NCI-H774 (cell line): ENCODE data around the gene COX15.
"Not testable (repeated sequence)": the region's sequence is repeated elsewhere in the genome, so short reads cannot be mapped to it uniquely, and the experiment has no call there.

Experiments
- DNase-seq: peaks from one replicate; lab custom pipeline; 2025; lab: John Stamatoyannopoulos, UW

COX15 gene

DNA sequence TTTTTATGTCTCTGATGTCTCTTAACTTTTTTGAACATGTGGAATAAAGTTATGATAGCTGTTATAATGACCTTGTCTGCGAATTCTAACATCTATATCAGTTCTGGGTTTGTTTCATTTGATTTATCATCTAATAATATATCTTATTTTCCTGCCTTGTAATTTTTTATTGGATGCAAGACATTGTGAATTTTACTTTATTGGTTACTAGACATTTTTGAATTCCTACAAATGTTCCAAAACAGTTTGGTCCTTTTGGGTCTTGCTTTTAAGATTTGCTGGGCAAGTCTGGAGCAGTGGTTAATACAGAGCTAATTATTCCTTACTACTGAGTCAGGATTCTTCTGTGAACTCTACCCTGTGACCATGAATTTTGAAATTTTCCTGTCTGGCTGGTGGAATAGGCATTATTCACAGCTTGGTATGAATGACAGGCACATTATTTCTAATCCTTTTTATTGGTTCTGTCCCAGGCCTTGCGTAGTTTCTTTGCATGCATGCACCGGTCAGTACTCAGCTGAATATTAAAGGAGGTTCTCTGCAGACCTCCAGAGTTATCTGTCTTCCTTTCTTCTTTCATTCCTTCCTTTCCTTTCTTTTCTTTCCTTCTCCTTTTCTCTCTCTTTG is 9.1 kb upstream of the COX15 start:
- no peak for DNase-seq

DNA sequence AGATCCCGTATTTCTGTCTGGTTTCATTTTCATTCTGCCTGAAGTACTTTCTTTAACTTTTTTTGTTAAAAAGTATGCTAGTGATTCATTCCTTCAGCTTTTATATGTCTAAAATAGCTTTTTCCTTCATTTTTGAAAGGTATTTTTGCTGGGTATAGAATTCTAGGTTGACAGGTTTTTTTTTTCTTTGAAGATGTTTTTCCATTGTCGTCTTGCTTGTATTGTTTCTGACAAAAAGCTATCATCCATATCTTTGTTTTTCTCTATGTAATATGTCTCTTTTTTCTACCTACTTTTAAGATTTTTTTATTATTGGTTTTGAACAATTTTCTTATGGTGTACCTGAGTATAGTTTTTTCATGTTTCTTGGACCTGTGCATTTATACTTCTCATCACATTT is 8.3 kb upstream of the COX15 start:
- no peak for DNase-seq

DNA sequence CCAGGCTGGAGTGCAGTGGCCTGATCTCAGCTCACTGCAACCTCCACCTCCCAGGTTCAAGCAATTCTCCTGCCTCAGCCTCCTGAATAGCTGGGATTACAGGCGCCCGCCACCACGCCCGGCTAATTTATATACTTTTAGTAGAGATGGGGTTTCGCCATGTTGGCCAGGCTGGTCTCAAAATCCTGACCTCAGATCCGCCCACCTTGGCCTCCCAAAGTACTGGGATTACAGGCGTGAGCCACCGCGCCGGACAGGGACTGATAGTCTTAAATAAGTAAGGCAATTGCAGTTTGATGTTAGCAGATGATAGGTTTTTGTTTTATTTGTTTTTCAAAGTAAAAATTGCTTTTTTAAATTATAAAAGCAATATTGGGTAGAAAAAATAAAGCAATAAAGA is 2.2 kb upstream of the COX15 start:
- DNase-seq, result not testable (repeated sequence)

DNA sequence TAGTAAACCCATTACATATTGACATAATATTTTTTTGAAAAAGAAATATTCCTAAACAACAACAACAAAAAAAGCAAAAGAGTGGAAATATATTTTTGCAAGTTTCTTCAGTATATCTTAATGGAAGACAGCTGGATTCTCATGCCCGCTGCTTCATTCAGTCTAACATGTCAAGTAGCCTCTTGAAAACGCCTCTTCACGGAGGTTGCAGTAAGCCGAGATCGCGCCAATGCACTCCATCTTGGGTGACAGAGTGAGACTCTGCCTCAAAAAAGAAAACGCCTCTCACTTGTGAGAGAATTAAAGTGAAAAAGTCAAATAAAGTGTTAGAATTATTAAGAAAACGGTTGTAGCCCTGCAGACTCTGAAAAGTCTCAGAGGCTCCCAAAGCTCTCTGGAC is 1.4 kb upstream of the COX15 start:
- no peak for DNase-seq

DNA sequence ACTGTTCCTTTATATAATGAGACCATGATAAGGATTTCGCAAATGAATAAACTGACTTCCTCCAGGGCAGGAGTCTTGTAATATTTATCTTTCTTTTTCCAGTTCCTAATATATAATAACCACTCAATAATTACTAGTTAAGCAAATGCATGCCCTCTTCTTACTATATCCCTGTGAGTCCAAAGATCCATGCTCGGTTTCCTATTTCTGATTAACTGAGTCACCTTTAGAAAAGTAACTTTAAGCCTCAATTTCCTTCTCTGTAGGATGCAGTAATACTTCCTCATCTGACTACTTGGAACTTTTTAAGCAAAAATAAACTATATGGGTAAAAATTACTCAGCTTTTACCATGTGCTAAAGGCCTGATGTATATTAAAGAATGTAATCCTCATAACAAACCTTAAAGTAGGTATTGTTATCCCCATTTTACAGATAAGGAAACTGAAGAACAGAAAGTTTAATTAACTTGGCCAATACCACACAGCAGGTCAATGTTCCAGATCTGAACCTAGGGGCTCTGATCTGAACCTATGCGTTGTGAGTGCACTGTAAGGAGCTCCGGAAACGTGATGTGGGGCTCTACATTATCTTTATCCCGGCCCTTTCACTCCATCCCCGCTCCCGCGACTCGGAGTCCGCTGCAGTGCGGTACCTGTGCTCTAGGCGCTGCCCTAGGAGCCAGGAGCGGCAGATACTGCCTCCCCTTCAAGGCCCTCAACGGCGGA is 458 bp downstream of the COX15 start:
- no peak for DNase-seq

DNA sequence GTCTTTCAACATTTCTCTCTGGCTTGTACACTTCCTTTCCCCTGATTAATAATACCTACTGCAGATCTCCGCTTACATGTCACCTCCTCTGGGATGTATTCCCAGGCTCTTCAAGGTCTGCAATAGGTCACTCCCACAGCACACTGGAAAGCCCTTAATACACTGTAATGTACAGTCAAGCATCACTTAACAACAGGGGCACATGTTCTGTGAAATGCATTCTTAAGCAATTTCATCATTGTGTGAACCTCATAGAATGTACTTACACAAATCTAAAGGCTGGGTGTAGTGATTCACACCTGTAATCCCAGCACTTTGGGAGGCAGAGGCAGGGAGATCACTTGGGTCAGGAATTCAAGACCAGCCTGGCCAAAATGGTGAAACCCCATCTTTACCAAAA is 1.9 kb downstream of the COX15 start:
- DNase-seq, result no peak

DNA sequence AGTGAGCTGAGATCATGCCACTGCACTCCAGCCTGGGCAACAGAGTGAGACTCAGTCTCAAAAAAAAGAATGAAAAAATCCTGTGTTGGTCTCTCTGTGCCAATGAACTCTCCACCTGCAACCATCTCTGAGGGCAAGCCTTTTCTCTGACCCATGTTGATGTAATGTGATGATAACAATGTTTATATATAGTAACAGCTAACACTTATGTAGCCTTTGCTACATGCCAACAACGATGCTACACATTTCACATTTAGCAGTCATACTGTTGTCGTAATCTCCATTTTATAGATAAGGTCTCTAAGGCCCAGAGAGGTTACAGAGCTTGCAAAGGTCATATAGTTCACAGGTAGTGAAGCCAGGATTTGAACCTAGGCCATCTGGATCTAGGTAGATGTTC is 11.5 kb downstream of the COX15 start:
- no peak for DNase-seq

DNA sequence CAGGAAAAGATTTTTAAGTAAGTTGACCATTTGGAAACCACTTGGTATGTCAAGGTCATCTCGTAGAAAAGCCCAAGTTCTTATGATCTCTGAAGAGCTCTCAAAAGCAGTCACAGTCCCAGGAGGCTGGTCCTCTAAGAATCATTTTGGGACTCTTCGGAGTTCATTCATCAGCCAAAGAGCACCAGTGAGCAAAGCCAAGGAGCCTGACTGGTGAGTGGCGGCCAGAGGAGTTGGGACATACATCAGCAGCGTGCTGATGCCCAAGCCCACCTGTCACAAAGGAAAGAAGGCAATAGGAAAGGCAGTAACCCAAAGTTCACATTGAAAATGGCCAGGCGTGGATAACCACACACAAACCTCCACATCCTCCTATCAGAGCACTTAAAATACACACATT is 17.5 kb downstream of the COX15 start:
- no peak for DNase-seq

DNA sequence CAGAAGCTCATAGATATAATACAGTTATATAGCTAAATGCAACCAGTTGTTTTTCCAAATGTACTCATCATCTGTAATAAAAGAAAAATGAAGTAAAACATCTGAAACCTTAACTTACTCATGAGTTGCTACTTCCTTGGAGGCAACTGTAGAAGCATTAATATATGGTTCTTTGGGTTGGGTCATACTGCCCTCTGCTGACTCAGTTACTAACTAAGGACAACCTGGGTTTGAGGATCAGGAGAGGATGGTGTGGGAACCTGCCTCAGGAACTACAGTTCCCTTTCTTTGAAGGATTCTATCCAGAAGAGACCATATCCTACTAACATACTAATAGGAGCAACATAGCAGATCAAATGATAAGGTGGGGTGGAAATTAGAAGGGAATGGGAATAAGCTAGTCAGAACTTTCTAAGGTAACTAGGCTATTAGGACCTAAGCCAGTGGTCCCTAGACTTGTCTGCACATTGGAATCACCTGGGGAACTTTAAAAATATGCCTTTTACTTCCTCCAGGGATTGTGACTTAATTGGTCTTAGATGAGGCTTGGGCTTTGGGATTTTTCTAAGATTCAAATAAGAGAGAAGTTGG is 20.7 kb downstream of the COX15 start:
- no peak for DNase-seq

DNA sequence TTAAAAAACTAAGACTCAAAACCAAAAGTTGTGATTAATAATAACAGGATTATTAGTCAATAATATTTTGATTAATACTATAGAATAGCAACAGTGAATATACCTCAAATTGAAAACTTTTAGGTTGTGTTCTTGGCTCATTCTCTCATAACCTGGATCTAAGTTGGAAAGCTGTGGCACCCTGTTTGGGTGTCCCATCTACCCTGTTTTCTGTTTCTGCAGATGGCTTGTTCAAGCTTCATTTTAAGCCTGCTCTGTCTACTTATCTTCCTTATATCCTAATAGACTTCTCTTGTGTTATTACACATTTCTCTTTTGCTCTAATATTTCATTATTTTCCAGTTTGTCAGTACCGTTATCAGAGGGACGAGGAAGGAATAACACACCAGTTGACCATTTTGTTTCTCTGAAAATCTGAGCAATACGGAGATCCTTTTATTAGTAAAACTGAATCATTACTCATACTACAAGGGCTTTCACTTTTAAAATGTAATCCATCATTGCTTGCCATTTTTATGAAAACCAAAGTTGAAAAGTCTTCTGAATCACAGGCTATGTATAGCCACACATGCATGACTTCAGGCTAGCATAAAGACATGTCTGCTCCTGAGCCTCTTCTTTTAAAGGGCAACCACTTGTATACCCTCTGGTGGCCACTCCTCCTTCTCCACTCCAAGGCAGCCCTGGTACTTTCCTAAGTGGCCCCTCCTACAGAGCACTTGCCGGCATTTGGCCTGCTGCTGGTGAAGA is 22.3 kb downstream of the COX15 start:
- DNase-seq, result no peak

DNA sequence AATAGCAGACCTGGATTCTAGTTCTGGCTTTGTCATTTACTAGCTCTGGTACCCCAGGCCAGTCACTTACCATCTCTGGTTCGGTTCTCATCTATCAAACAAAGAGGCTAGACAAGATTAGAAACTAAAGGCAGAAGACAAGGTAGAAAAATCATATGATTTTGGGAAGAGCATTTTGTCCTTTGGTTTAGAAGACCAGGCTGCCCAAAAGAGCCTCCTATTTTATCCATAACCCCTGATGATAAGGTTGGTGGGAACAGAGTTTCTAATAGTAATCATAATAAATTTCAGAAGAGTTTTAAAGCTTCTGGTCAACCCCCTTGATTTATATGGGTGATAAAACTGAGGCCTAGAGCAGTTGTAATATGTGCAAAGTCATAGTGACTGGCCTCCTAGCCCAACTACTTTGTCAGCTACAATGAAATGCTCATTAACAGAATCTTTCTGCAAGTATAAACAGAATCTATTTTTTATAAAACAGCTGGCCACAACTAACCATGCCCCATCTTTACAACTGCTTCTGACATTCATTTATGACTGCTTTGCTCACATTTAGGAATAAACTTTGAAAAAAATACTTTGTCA is 23.4 kb downstream of the COX15 start:
- DNase-seq, result no peak

DNA sequence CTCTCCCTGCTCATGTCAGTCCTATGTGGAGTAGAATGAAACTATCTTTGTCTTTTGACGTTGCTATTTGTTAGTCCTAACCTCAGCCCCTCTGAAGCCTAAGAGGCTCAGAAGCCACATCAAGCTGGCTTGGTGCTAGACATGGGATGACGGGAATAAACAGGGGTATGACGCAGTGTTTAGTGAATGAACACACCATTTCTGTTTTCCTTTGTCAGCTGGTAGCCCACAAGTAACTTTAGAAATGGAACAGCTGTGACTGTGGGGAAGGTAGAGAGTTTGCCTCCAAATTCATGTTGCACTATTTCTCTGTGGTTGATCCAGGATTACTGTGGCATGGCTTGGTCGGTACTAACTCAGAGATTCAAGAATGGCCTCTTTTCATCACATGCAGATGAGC is 31.3 kb downstream of the COX15 start:
- no peak for DNase-seq

DNA sequence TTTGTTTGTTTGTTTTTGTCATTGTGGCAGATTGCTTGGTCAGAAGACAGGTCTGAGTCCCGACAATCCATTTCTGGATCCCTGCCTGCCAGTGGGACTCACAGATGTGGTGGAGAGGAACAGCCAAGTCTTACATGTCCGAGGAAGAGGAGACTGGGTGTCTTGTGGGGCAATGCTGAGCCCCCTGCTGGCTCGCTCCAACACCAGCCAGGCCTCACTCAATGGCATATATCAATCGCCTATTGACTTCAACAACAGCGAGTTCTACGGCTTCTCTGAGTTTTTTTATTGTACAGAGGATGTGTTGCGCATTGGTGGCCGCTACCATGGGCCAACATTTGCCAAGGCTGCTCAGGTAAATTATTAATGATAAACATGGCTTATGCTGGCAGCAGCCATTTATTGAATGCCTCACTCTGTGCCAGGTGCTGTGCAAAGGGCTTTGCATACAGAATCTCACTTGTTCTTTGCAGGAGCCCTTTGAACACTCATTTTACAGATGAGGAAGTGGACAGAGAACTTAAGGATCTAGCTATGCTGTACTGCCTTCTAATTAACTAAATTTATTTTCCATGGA is 33.3 kb downstream of the COX15 start:
- no peak for DNase-seq

DNA sequence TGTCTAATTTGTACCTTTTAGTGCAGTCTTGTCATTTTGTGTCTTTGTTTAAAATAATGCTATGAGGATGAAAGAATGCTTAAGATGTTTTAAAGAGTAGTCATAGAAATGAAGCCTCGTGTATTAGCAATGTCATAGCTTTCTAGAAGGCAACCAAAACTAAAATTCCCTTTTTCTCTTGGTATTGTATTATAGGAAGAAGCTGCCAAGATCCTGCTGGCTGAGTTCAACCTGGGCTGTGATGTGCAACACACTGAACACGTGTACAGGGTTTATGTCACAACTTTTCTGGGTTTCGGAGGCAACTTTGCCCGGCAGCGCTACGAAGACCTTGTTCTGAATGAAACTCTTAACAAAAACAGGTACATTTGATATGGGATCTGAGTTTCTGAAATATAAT is 36.2 kb downstream of the COX15 start:
- DNase-seq, result no peak

DNA sequence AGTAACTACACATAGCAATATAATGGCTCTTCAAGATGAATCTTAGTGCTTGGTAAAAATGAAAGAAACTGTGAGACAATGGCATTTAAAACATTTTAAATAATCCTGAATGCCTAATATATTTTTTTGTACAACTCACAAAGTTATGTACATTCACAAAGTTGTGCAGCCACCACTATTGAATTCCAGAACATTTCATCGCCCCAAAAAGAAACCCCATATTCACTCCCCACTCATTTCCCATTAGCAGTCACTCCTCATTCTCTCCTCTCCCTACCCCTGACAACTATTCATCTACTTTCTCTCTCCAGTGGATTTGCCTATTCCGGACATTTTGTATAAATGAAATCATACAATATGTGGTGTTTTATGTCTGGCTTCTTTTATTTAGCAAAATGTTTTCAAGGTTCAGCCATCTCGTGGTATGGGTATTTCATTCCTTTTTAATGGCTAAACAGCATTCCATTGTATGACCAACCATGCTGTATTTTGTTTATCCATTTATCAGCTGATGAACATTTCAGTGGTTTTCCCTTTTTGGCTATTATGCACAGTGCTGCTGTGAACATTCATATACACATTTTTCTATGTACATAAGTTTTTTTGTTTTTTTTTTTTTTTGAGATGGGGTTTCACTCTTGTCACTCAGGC is 37.9 kb downstream of the COX15 start:
- DNase-seq, result no peak

DNA sequence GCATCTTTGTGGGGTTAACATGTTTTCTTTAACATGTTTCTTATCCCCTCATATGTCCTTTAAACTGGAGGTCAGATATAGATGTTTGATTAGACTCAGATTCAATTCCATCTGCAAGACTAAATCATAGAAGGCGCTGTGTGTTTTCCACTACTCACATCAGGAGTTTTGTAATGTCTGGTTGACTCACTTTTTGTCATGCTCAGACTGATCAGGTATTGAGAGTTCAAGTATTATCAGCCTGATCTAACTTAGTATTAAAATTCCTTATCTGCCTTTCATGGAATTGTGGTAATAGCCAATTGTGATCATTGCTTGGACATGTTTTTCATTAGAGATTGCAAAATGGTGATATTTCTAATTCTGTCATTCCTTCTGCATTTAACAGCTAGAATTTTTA is 42.5 kb downstream of the COX15 start:
- no peak for DNase-seq

DNA sequence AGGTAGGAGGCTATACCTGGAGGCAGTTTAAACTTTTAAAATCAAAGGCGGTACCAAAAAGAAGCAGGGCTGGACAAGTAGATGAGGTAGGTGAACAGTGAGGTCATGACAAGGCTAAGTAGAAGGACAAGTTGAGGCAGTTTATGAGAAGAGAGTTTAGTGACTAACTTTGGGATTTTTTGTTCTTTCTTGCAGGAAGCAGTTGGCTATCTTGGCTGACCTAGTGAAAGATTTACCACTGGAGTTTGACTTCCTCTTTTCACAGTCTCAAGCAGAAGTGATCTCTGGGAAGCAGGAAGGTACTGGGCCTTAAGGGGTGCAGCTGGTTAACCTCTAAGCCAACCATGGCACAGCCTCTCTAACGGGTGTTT is 46.3 kb downstream of the COX15 start:
- no peak for DNase-seq

DNA sequence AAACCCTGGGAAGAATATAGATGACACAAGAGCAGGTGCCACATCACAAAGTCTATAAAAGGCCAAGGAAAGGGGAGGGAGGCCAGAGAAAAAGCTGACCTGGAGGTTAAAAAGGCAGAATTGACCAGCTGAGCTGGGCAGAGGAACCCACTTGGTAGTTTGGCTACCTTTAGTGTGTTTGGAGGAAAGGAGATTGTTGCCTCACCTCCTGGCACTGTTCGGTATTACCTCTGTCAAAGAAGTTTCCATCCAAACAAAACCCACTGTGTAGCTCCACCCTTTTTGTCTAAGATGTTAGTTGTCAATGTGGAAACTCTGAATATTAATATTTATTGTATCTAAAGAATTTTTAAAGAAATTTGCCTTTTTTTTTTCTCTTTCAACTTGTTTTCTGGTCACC is 49.2 kb downstream of the COX15 start:
- no peak for DNase-seq
